NT2/D1 (cell line): ENCODE results near the gene COA8.

Experiments used
- SUZ12 ChIP-seq: IDR thresholded peaks from 2 replicates; pipeline ENCODE4 v1.6.1; 2011; ENCODE audit not compliant: insufficient read length, insufficient read depth; ENCODE audit errors: extremely low read depth
- YY1 ChIP-seq: IDR thresholded peaks from 2 replicates; pipeline ENCODE4 v1.6.1; 2011; ENCODE audit not compliant: insufficient read length, insufficient read depth
- ZNF274 ChIP-seq: IDR thresholded peaks from 2 replicates; pipeline ENCODE4 v1.6.1; 2011; ENCODE audit warnings: mild to moderate bottlenecking, low read depth, low read length

GRCh38 chr14:103545219-103545914 lies 17.4 kb upstream of the COA8 start:
- TF ChIP-seq YY1 (no peak), ZNF274 (no peak), SUZ12 (no peak)
